Chondrocyte (in vitro differentiated cells): ENCODE results near the gene TRAF3. TPM values are rescaled to one million over a fixed set of nuclear protein-coding genes. Genes with fewer than 3 reads are reported as not detected.
"Not testable (repeated sequence)": the region's sequence is repeated elsewhere in the genome, so short reads cannot be mapped to it uniquely, and the experiment has no call there.

Source experiments
- DNase-seq: peaks from one replicate; pipeline ENCODE4 v3.0.0; 2021; ENCODE audit warnings: mixed read lengths, low spot score
- H3K27ac Mint-ChIP-seq: one replicate; pipeline ENCODE4 v1.8.0; 2021; ENCODE audit warnings: mild to moderate bottlenecking, moderate library complexity, mixed read lengths; ENCODE audit not compliant: unreplicated experiment
- H3K27me3 Mint-ChIP-seq: 2 replicates; pipeline ENCODE4 v1.8.0; 2021; ENCODE audit warnings: low read depth, mixed read lengths
- H3K36me3 Mint-ChIP-seq: 2 replicates; pipeline ENCODE4 v1.8.0; 2021; ENCODE audit warnings: low read depth, mixed read lengths
- H3K4me1 Mint-ChIP-seq: 2 replicates; pipeline ENCODE4 v1.8.0; 2021; ENCODE audit warnings: low read depth, mild to moderate bottlenecking, mixed read lengths
- H3K4me3 Mint-ChIP-seq: one replicate; pipeline ENCODE4 v1.8.0; 2021; ENCODE audit warnings: mild to moderate bottlenecking, moderate library complexity, mixed read lengths; ENCODE audit not compliant: unreplicated experiment
- H3K9me3 Mint-ChIP-seq: 2 replicates; pipeline ENCODE4 v1.8.0; 2021; ENCODE audit warnings: low read depth, mixed read lengths
- total RNA-seq: library from RNA; stranded (reverse); gene quantifications from 3 replicates; pipeline ENCODE4 v1.2.1, GENCODE V29; 2021
- TF ChIP-seq, protein P1 (sequence below): fragments of 200-600 bp; sonication (generic); IDR thresholded peaks from 2 replicates; pipeline ENCODE4 v1.5.0; 2021; ENCODE audit warnings: antibody characterized with exemption, mild to moderate bottlenecking, moderate library complexity

The TRAF3 gene
- total RNA-seq, 1 donor from 2014 or later, result 20.1 TPM

- TF ChIP-seq, protein P1, sequence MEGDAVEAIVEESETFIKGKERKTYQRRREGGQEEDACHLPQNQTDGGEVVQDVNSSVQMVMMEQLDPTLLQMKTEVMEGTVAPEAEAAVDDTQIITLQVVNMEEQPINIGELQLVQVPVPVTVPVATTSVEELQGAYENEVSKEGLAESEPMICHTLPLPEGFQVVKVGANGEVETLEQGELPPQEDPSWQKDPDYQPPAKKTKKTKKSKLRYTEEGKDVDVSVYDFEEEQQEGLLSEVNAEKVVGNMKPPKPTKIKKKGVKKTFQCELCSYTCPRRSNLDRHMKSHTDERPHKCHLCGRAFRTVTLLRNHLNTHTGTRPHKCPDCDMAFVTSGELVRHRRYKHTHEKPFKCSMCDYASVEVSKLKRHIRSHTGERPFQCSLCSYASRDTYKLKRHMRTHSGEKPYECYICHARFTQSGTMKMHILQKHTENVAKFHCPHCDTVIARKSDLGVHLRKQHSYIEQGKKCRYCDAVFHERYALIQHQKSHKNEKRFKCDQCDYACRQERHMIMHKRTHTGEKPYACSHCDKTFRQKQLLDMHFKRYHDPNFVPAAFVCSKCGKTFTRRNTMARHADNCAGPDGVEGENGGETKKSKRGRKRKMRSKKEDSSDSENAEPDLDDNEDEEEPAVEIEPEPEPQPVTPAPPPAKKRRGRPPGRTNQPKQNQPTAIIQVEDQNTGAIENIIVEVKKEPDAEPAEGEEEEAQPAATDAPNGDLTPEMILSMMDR, result no peak
- DNase-seq, result no peak
- Mint-ChIP-seq H3K36me3 (peaks cover 2% of the 10 kb centered on the region), H3K4me3 (no peak overlapping the region), H3K27me3 (no peaks in the 10 kb centered on the region), H3K4me1 (peaks cover 2% of the 10 kb centered on the region), H3K9me3 (no peaks in the 10 kb centered on the region), H3K27ac (no peak overlapping the region)
Observed at GRCh38 chr14:102835959-102836358, 58.7 kb downstream of the TRAF3 start.

- not testable (repeated sequence) for DNase-seq, H3K36me3 Mint-ChIP-seq, H3K9me3 Mint-ChIP-seq, H3K27me3 Mint-ChIP-seq, H3K27ac Mint-ChIP-seq, H3K4me1 Mint-ChIP-seq, H3K4me3 Mint-ChIP-seq
Observed at GRCh38 chr14:102837120-102837519, 59.9 kb downstream of the TRAF3 start.

DNA sequence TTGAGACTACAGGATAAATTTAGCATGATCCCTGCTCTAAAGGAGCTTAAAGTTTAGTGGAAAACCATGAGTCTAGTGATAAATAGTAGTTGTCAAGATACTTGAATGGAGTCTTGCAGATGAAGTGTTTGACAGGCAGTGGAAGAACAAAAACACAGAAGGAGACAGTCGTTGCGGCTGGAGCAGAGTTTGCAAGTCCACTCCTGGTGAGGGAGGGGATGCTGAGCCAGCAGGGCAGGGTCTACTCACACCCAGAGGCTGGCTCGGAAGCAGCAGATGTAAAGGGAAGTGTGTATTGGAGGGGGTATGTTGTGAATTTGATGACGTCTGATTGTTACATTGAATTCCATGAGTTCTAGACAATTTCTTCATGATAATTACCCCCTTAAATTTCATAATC lies 61.3 kb downstream of the TRAF3 start:
- Mint-ChIP-seq H3K36me3 (peaks cover 4% of the 10 kb centered on the region), H3K4me3 (no peak overlapping the region), H3K9me3 (no peaks in the 10 kb centered on the region), H3K4me1 (peaks cover 6% of the 10 kb centered on the region), H3K27me3 (no peaks in the 10 kb centered on the region), H3K27ac (no peak overlapping the region)
- TF ChIP-seq, protein P1, result no peak
- no peak for DNase-seq

GRCh38 chr14:102840115-102840514 lies 62.9 kb downstream of the TRAF3 start:
- Mint-ChIP-seq H3K4me1 (peaks cover 6% of the 10 kb centered on the region), H3K27me3 (no peaks in the 10 kb centered on the region), H3K4me3 (no peak overlapping the region), H3K9me3 (no peaks in the 10 kb centered on the region), H3K36me3 (peaks cover 1% of the 10 kb centered on the region), H3K27ac (no peak overlapping the region)
- TF ChIP-seq, protein P1, result no peak
- DNase-seq, result no peak

GRCh38 chr14:102840771-102841528 lies 63.7 kb downstream of the TRAF3 start:
- Mint-ChIP-seq H3K27me3 (no peaks in the 10 kb centered on the region), H3K4me1 (peaks cover 3% of the 10 kb centered on the region), H3K9me3 (no peaks in the 10 kb centered on the region), H3K36me3 (peaks cover 1% of the 10 kb centered on the region), H3K4me3 (no peak overlapping the region), H3K27ac (no peak overlapping the region)
- TF ChIP-seq, protein P1, result no peak
- no peak for DNase-seq
